Activated CD8-positive, alpha-beta memory T cell treated with anti-CD3 and anti-CD28 coated beads, Interleukin-2, amount 10 ng/mL, durations not matched to agents 7 days and 5 days (primary cell): Measurements from ENCODE around the gene SGSH. TPM values are rescaled to one million over a fixed set of nuclear protein-coding genes. Genes with fewer than 3 reads are reported as not detected.

Experiments used
- ATAC-seq: fragments of 150-1000 bp; cut with Tn5 transposase; one replicate; pipeline ENCODE4 v1.10.0; 2021; ENCODE audit warnings: moderate library complexity
- CTCF ChIA-PET: fragments of 350-600 bp; sonication (Branson Sonifier 250); formaldehyde crosslinking; loops from one replicate; lab custom pipeline; 2021; ENCODE audit warnings: antibody characterized with exemption; lab: Charles Lee
- DNase-seq: peaks from one replicate; pipeline ENCODE4 v3.0.0-alpha.2; 2020
- H3K27ac Mint-ChIP-seq: one replicate; pipeline ENCODE4 v1.8.0; 2021; ENCODE audit warnings: mild to moderate bottlenecking, mixed read lengths
- H3K27me3 Mint-ChIP-seq: one replicate; pipeline ENCODE4 v1.8.0; 2021; ENCODE audit warnings: mixed read lengths
- H3K36me3 Mint-ChIP-seq: one replicate; pipeline ENCODE4 v1.8.0; 2021; ENCODE audit warnings: mild to moderate bottlenecking, mixed read lengths
- H3K4me1 Mint-ChIP-seq: one replicate; pipeline ENCODE4 v1.8.0; 2021; ENCODE audit warnings: mixed read lengths
- H3K4me3 Mint-ChIP-seq: one replicate; pipeline ENCODE4 v1.8.0; 2021; ENCODE audit warnings: mild to moderate bottlenecking, moderate library complexity, mixed read lengths
- H3K9me3 Mint-ChIP-seq: one replicate; pipeline ENCODE4 v1.8.0; 2022; ENCODE audit warnings: low read depth, mixed read lengths
- total RNA-seq, 2 experiments: library from RNA; stranded (reverse); gene quantifications; one replicate each; pipeline ENCODE4 v1.2.3, GENCODE V29; 2021

SGSH gene
- total RNA-seq, 2 experiments from 2014 or later, result 15.4 to 22.1 TPM

DNA sequence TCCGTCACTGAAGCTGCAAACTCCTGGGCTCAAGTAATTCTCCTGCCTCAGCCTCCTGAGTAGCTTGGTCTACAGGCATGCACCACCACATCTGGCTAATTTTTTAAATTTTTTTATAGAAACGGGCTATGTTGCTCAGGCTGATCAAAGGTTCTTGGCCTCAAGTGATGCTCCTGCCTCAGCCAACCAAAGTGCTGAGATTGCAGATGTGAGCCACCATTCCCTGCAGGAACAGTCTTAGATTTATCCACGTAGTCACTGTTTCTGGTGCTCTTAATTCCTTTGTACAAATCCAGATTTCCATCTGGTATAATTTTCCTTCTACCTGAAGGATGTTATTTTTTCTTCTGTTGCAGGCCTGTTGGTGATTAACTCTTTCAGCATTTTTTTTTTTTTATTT lies 13.1 kb upstream of the SGSH start:
- no peak overlapping the region for H3K27ac Mint-ChIP-seq
- no peaks in the 10 kb centered on the region for H3K27me3 Mint-ChIP-seq
- ATAC-seq (no peak), DNase-seq (no peak)
- CTCF ChIA-PET, result no interaction called here
- H3K4me1 Mint-ChIP-seq, result no peaks in the 10 kb centered on the region
- H3K36me3 Mint-ChIP-seq, result peaks cover 25% of the 10 kb centered on the region
- H3K9me3 Mint-ChIP-seq, result peaks cover 13% of the 10 kb centered on the region
- no peak overlapping the region for H3K4me3 Mint-ChIP-seq

DNA sequence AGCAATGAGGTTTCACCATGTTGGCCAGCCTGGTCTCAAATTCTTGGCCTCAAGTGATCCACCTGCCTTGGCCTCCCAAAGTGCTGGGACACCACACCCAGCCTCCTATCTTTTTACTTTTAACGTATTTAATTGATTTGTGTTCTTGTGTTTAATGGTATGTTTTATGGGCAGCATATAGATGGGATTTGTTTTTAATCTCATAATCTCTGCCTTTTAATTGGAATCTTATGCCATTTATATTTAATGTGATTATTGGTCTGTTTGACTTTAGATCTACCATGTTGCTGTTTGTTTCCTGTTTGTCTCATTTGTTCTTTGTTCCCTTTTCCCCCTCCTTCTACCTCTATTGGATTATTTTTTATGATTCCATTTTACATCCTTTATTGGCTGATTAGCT lies 12.3 kb upstream of the SGSH start:
- Mint-ChIP-seq H3K4me1 (no peaks in the 10 kb centered on the region), H3K9me3 (peaks cover 13% of the 10 kb centered on the region), H3K36me3 (peaks cover 25% of the 10 kb centered on the region), H3K4me3 (no peak overlapping the region), H3K27me3 (no peaks in the 10 kb centered on the region), H3K27ac (no peak overlapping the region)
- no peak for DNase-seq
- CTCF ChIA-PET, result interaction anchor here (1.1 to 1.2 kb wide), 2 partner anchors 36 to 44 kb away, joined by 3 to 4 read pairs; no protein-coding TSS in a partner anchor
- ATAC-seq, result no peak

DNA sequence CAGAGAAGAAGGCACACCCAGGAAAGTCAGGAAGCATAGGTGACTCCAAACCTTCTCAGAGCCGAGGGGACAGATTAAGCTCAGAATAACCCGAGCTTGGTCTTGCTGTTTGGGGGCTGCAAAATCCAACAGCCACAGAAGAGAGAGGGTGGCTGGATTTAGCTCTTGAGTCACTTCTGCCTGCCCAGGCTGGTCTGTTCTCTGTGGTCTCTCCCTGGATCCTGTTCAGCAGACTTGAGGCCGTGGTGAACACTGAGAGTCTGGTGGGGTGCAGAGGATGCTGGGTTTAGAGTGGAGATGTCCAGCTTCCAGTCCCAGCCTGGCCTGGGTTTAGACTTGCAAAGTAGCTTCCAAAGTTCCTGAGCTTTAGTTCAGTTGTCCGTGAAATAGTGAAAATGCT lies 8.9 kb upstream of the SGSH start:
- CTCF ChIA-PET, result interaction anchor here (1.3 to 1.4 kb wide), 2 partner anchors 33 to 128 kb away, joined by 4 to 6 read pairs; partner anchors contain the start of gene GAA
- Mint-ChIP-seq H3K27ac (no peak overlapping the region), H3K27me3 (no peaks in the 10 kb centered on the region)

DNA sequence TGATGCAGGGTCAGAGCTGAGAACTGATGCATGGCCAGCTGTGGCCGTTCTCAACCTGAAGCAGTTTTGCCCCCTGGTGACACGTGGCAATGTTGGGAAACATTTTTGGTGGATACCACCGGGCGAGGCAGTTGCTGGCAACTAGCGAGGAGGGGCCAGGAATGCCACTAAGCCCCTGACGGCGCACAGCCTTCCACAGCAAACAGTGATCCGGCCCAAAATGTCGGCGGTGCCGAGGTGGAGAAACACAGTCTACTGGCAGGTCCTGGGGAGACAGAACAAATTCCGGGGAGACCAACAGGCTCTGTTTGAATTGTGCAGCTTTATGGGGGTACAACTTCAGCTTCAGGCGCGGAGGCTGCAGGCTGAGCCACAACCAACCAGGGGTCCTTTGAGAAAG lies 8.3 kb upstream of the SGSH start:
- ATAC-seq (no peak), DNase-seq (no peak)
- peaks cover 16% of the 10 kb centered on the region for H3K36me3 Mint-ChIP-seq
- no peaks in the 10 kb centered on the region for H3K4me1 Mint-ChIP-seq
- no peak overlapping the region for H3K27ac Mint-ChIP-seq
- CTCF ChIA-PET, result interaction anchor here (1.4 kb wide), 1 partner anchor 127 kb away, joined by 4 read pairs; the partner anchor contains the start of gene GAA
- H3K27me3 Mint-ChIP-seq, result no peaks in the 10 kb centered on the region
- peaks cover 8% of the 10 kb centered on the region for H3K9me3 Mint-ChIP-seq
- H3K4me3 Mint-ChIP-seq, result no peak overlapping the region

More for the DNA sequence above, 8.9 kb upstream of the SGSH start:
- ATAC-seq, result no peak
- Mint-ChIP-seq H3K4me1 (no peaks in the 10 kb centered on the region), H3K4me3 (no peak overlapping the region), H3K36me3 (peaks cover 19% of the 10 kb centered on the region), H3K9me3 (peaks cover 8% of the 10 kb centered on the region)
- DNase-seq, result no peak

DNA sequence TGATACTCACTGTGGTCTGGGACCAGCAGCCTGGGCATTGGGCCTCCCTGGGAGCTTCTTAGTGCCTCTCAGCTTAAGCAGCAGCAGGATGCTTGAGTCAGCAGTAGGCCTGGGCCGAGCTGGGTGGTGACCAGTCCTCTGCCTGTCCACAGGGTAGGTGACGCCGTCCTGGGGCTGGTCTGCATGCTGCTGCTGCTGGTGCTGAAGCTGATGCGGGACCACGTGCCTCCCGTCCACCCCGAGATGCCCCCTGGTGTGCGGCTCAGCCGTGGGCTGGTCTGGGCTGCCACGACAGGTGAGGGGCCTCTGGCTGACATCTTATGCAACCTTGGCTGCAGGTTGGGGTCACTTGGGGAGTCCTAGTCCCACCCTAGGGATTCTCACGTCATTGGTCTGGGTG lies 7.5 kb upstream of the SGSH start:
- DNase-seq, result no peak
- Mint-ChIP-seq H3K27ac (no peak overlapping the region), H3K36me3 (peaks cover 12% of the 10 kb centered on the region), H3K9me3 (peaks cover 8% of the 10 kb centered on the region), H3K27me3 (no peaks in the 10 kb centered on the region), H3K4me1 (no peaks in the 10 kb centered on the region), H3K4me3 (no peak overlapping the region)
- no peak for ATAC-seq
- CTCF ChIA-PET, result interaction anchor here (2.3 kb wide), 1 partner anchor 26 kb away, joined by 5 read pairs; no protein-coding TSS in a partner anchor

DNA sequence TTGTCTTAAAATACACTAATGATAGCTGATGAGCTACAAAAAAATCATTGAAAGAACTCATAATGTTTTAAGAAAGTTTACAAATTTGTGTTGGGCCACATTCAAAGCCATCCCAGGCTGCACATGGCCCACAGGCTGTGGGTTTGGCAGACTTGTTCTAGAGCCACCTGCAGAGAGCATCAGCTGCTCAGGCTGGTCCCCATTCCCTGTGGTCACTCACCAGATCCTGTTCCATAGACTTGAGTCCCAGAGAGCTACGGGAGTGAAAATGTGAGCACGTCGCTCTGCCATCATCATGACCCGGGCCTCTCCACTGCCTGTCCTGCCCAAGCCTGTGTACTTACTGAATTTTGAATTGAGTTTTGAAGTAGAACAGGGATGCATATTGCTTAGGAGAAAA lies 7.0 kb upstream of the SGSH start:
- DNase-seq (no peak), ATAC-seq (no peak)
- Mint-ChIP-seq H3K27me3 (no peaks in the 10 kb centered on the region), H3K9me3 (peaks cover 5% of the 10 kb centered on the region), H3K4me3 (no peak overlapping the region), H3K4me1 (no peaks in the 10 kb centered on the region), H3K36me3 (peaks cover 8% of the 10 kb centered on the region), H3K27ac (no peak overlapping the region)
- CTCF ChIA-PET, result interaction anchor here (2.3 kb wide), 1 partner anchor 26 kb away, joined by 5 read pairs; no protein-coding TSS in a partner anchor

DNA sequence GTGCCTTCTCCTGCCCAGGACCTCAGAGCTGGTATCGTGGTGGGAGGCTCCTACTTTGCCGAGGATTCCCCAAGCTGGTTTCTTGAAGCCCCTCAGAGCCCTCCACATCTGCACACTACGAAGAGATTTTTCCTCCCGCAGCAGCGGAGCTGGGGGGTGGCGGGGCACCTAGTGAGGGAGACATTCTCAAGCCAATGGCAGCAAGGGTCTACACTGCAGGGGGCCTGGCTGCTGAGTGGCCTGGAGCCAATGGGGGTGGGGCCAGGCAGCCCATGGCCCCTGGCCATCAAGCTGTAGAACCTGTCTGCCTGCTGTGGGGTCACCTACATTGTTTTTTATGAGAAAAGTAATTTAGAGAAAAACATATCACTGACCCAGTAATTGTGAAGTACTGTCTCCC lies 5.1 kb upstream of the SGSH start:
- Mint-ChIP-seq H3K36me3 (peaks cover 2% of the 10 kb centered on the region), H3K9me3 (no peaks in the 10 kb centered on the region), H3K4me3 (no peak overlapping the region), H3K27me3 (peaks cover 4% of the 10 kb centered on the region), H3K27ac (no peak overlapping the region), H3K4me1 (peaks cover 2% of the 10 kb centered on the region)
- ATAC-seq (no peak), DNase-seq (no peak)
- CTCF ChIA-PET, result interaction anchor here (0.7 to 2.3 kb wide), 3 partner anchors 28 to 124 kb away, joined by 3 to 5 read pairs (median 3); partner anchors contain the start of gene GAA

DNA sequence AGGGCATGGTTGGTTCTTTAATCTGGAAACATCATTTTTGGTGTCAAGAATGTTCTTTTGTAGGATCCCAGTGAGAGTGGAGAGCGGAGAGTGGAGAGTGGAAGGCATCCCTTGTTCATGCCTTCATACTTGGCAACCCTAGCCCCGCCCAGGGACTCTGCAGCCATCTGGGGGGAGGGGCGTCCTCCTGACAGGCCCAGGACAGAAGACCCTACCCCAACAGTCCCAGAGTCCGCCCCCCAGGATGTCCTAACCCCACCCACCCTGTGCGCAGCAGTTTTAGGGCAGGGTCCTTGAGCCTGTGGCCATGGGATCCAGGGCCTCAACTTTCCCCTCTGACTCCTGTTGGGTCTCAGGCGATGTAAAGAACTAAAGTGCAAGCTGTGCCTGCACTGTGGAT lies 4.5 kb upstream of the SGSH start:
- CTCF ChIA-PET, result no interaction called here
- no peak overlapping the region for H3K4me3 Mint-ChIP-seq
- peaks cover 4% of the 10 kb centered on the region for H3K4me1 Mint-ChIP-seq
- no peak for DNase-seq
- no peaks in the 10 kb centered on the region for H3K36me3 Mint-ChIP-seq
- no peak for ATAC-seq
- H3K27me3 Mint-ChIP-seq, result peaks cover 4% of the 10 kb centered on the region
- H3K9me3 Mint-ChIP-seq, result no peaks in the 10 kb centered on the region
- H3K27ac Mint-ChIP-seq, result no peak overlapping the region

DNA sequence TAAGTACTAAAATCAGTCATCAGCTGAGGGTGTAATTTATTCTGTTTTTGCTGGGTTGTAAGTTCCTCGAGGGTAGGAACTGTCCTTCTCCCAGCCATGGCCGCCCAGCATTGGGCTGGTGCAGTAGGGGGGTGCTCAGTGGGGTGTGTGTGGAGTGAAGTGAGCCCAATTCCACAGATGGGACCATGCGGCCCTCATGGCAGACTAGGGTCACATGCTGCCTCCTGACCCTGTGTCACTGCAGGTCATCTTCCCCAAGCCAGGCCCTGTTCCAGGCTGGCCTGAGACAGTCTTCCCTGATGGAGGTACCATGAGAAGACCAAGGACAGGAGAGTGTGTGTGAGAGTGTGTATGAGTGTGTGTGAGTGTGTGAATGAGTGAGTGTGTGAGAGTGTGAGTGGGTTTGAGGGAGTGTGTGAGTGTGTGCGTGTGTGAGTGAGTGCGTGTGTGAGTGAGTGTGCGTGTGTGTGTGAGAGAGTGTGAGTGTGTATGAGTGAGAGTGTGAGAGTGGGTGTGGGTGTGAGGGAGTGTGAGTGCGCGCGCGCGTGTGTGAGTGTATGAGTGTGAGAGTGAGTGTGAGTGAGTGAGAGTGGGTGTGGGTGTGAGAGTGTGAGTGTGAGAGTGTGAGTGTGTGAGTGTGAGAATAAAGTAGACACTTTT lies 3.8 kb upstream of the SGSH start:
- CTCF ChIA-PET, result no interaction called here
- no peak for ATAC-seq
- H3K4me3 Mint-ChIP-seq, result no peak overlapping the region
- H3K9me3 Mint-ChIP-seq, result no peaks in the 10 kb centered on the region
- H3K27me3 Mint-ChIP-seq, result peaks cover 4% of the 10 kb centered on the region
- no peak for DNase-seq
- H3K4me1 Mint-ChIP-seq, result peaks cover 11% of the 10 kb centered on the region
- no peak overlapping the region for H3K27ac Mint-ChIP-seq
- H3K36me3 Mint-ChIP-seq, result no peaks in the 10 kb centered on the region

DNA sequence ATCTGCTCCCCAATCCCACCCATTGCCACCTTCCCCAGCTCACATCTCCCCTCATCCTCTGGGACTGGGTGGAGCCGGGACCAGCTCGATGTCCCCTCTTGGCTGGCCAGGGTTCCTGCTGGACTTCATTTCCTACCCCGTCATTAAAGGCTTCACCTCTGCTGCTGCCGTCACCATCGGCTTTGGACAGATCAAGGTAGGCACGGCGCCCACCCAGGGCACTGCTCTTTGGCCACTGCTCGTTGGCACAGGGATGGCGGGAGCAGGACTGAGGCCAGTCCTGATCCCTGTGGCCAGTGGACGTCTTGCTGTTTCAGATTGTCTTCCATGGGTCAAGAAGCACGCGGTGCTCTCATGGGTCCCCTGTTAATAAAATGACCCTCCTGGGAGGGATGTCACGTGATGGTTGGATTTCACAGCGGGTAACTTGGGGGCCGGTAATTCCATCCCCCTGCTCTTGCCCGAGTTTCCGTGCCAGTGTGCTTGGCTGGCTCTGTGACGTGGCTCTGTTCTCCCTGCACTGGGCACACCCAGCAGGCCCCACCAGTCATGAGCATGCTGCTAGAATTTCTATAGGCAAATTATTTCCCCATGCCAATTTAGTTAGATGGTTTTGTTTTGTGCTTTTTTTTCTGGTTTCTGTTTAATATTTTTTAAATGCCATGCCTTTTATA lies 3.1 kb upstream of the SGSH start:
- ATAC-seq (no peak), DNase-seq (no peak)
- H3K9me3 Mint-ChIP-seq, result no peaks in the 10 kb centered on the region
- H3K4me3 Mint-ChIP-seq, result no peak overlapping the region
- H3K36me3 Mint-ChIP-seq, result no peaks in the 10 kb centered on the region
- CTCF ChIA-PET, result no interaction called here
- H3K27me3 Mint-ChIP-seq, result peaks cover 4% of the 10 kb centered on the region
- peaks cover 15% of the 10 kb centered on the region for H3K4me1 Mint-ChIP-seq
- no peak overlapping the region for H3K27ac Mint-ChIP-seq

DNA sequence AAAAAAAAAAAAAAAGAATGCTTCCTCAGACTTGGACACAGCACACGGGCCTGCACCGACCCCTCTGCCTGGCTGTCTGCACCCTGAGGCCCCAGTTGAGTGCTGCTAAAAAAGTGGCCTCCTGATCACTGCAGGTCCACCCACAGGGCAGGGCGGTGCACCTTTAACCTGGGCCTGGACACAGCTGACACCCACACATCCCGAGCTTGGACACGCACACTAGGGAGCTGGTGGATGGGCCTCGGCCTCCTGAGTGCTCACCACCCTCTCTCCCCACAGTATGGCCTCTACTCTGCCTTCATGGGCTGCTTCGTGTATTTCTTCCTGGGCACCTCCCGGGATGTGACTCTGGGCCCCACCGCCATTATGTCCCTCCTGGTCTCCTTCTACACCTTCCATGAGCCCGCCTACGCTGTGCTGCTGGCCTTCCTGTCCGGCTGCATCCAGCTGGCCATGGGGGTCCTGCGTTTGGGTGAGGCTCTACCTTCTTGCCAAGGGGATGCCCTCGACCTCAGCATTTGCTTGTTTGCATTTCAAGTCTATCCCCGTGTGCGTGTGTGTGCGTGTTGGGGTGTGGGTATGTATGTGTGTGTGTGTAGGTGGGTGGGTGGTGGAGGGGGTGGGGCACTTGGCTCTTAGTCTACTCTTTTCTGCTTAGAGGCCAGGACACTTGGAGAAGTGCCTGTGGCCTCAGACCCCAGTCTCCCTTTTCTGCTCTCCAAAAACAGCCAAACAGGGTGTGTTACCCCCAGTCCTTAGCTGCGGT lies 2.4 kb upstream of the SGSH start:
- peaks cover 18% of the 10 kb centered on the region for H3K4me1 Mint-ChIP-seq
- CTCF ChIA-PET, result no interaction called here
- peaks cover under 1% of the 10 kb centered on the region for H3K36me3 Mint-ChIP-seq
- no peaks in the 10 kb centered on the region for H3K9me3 Mint-ChIP-seq
- ATAC-seq (no peak), DNase-seq (no peak)
- peak overlapping the region; percentile 29 for H3K27ac Mint-ChIP-seq
- peaks cover 4% of the 10 kb centered on the region for H3K27me3 Mint-ChIP-seq
- no peak overlapping the region for H3K4me3 Mint-ChIP-seq

DNA sequence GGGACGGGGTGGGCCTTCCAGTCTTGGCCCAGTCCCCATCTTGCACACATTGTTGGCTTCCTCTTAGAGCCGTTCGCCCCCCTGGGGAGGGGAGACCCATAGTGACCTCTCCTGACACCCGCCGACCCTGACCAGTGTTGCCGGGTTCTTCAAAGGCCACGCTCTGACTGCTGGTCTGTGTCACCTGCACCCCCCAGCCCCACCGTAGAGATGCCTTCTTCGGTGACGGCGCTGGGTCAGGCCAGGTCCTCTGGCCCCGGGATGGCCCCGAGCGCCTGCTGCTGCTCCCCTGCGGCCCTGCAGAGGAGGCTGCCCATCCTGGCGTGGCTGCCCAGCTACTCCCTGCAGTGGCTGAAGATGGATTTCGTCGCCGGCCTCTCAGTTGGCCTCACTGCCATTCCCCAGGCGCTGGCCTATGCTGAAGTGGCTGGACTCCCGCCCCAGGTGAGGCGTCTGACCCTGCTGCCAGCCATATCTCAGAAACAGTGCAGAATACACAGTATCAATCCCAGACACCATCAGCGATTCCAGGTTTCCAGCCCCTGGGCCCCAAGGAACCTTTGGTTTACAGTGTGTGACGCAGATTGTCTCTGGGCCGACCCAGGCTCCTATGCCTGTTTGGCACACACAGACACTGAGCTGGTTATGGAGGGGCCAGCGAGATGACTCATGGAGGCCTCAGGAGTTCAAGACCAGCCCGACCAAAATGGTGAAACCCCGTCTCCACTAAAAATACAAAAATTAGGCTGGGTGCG lies 1.4 kb upstream of the SGSH start:
- peaks cover 6% of the 10 kb centered on the region for H3K36me3 Mint-ChIP-seq

More for the DNA sequence above, 1.4 kb upstream of the SGSH start:
- ATAC-seq, result no peak
- no peak for DNase-seq
- Mint-ChIP-seq H3K4me1 (peaks cover 19% of the 10 kb centered on the region), H3K27me3 (peaks cover 4% of the 10 kb centered on the region), H3K4me3 (peak overlapping the region; percentile 56), H3K9me3 (no peaks in the 10 kb centered on the region), H3K27ac (no peak overlapping the region)
- CTCF ChIA-PET, result no interaction called here
